Prostate gland (tissue), 2 donors: ENCODE measurements around the gene ASXL1.

Source experiments
- POLR2A ChIP-seq: fragments of 450-650 bp; IDR thresholded peaks from one replicate; pipeline ENCODE4 v1.6.1; 2016; ENCODE audit warnings: antibody characterized with exemption, mild to moderate bottlenecking
- POLR2AphosphoS5 ChIP-seq: sonication (generic); formaldehyde crosslinking; IDR thresholded peaks from one replicate; pipeline ENCODE4 v1.6.1; 2017; ENCODE audit warnings: antibody characterized with exemption
- TF ChIP-seq, protein P1 (sequence below), 4 experiments: fragments of 200-600 bp in 2 of 4; fragments of 450-650 bp in 2 of 4; sonication (generic) in 2 of 4; IDR thresholded peaks; 1 replicate in 3 of 4; 2 replicates in 1 of 4; pipeline ENCODE4 v1.5.1; 2016 to 2019; ENCODE audit warnings: antibody characterized with exemption in 4 of 4, mild to moderate bottlenecking in 2 of 4, moderate library complexity in 2 of 4

DNA sequence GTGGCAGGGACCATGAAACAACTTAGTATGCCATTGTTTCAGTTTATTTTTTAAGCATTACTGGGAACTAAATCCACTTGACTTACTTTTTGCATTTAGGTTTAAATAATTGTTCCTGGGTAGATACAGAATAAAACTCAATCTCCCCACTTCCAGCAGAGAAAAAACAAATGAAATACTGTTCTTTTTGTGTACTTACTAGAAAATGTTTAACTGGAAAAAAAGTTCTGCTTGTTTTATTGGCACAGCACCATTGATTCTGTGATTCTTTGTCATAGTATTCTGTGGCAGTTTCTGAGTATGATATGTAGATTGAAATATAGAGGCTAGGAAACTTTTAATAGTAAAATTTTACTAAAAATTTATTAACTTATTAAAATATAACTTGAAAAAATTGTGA, 10.2 kb downstream of the ASXL1 start:
- TF ChIP-seq, protein P1, sequence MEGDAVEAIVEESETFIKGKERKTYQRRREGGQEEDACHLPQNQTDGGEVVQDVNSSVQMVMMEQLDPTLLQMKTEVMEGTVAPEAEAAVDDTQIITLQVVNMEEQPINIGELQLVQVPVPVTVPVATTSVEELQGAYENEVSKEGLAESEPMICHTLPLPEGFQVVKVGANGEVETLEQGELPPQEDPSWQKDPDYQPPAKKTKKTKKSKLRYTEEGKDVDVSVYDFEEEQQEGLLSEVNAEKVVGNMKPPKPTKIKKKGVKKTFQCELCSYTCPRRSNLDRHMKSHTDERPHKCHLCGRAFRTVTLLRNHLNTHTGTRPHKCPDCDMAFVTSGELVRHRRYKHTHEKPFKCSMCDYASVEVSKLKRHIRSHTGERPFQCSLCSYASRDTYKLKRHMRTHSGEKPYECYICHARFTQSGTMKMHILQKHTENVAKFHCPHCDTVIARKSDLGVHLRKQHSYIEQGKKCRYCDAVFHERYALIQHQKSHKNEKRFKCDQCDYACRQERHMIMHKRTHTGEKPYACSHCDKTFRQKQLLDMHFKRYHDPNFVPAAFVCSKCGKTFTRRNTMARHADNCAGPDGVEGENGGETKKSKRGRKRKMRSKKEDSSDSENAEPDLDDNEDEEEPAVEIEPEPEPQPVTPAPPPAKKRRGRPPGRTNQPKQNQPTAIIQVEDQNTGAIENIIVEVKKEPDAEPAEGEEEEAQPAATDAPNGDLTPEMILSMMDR (IDR thresholded peaks at IDR 0.05): no peak
- TF ChIP-seq POLR2A (no peak), POLR2AphosphoS5 (no peak)
